ENCODE results near the gene RNF39. TPM values are rescaled to one million over a fixed set of nuclear protein-coding genes. Genes with fewer than 3 reads are reported as not detected.

The RNF39 gene
- total RNA-seq, 1 donor from 2014 or later, result not detected

GRCh38 chr6:30100585-30101443, 25.2 kb upstream of the RNF39 start:
- H3K4me3 Mint-ChIP-seq (ENCODE audit: unreplicated experiment), result peak overlapping the region; percentile 80
- H3K27me3 Mint-ChIP-seq (ENCODE audit: unreplicated experiment), result peaks cover 8% of the 10 kb centered on the region
- DNase-seq (ENCODE audit: low spot score), result peak; percentile 49
- no peaks in the 10 kb centered on the region for H3K9me3 Mint-ChIP-seq (ENCODE audit: unreplicated experiment)
- no peaks in the 10 kb centered on the region for H3K36me3 Mint-ChIP-seq (ENCODE audit: low read depth, unreplicated experiment)
- peaks cover 53% of the 10 kb centered on the region for H3K4me1 Mint-ChIP-seq (ENCODE audit: unreplicated experiment)
- H3K27ac Mint-ChIP-seq (ENCODE audit: unreplicated experiment), result peak overlapping the region; percentile 62
- TF ChIP-seq CTCF (IDR thresholded peaks at IDR 0.05; ENCODE audit: unreplicated experiment), result no peak

GRCh38 chr6:30100154-30100553, 24.6 kb upstream of the RNF39 start:
- H3K27ac Mint-ChIP-seq (ENCODE audit: unreplicated experiment), result peak overlapping the region; percentile 62
- no peak for DNase-seq (ENCODE audit: low spot score)
- TF ChIP-seq CTCF (IDR thresholded peaks at IDR 0.05; ENCODE audit: unreplicated experiment), result no peak
- peaks cover 58% of the 10 kb centered on the region for H3K4me1 Mint-ChIP-seq (ENCODE audit: unreplicated experiment)
- H3K4me3 Mint-ChIP-seq (ENCODE audit: unreplicated experiment), result peak overlapping the region; percentile 48
- H3K36me3 Mint-ChIP-seq (ENCODE audit: low read depth, unreplicated experiment), result no peaks in the 10 kb centered on the region
- no peaks in the 10 kb centered on the region for H3K9me3 Mint-ChIP-seq (ENCODE audit: unreplicated experiment)
- peaks cover 8% of the 10 kb centered on the region for H3K27me3 Mint-ChIP-seq (ENCODE audit: unreplicated experiment)

DNA sequence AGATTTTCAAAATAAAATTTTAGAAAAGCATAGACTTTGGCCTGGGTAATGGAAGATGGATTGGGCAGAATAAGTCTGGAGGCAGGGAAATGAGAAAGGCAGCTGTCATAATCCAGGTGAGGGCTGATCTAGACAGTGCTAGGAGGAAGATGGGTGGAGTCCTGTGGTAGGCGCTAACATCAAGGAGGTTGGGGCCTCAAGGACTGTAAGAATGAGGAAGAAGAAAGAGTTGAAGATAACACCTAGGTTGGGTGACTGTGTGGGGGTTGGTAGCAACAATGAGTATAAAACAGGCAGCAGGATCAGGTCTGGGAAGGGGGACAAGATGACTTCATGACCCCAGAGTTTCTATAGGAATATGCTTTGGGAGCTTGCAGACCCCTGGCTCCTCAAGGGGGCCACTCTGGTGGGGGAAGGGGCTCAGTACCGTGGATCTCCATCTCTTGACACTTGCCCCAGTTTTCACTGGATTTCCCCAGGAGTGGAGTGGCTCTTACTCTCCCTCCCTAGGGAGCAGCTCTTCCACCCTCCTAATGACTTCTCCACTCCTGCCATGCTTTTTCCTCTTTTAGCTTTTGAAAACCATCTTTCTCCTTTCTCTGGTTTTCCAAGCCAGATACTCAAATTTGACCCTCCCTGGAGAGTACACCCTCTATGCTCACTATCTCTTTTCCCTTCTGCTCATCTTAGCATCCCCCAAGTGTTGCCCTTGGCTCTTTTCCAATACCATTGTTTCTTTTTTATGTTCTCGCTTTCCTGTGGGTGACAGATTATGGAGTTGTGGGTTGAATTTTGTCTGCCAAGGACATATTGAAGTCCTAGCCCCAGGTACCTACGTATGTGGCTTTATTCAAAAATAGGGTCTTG, 22.6 kb upstream of the RNF39 start:
- Mint-ChIP-seq H3K4me3 (ENCODE audit: unreplicated experiment) (no peak overlapping the region), H3K27ac (ENCODE audit: unreplicated experiment) (no peak overlapping the region), H3K27me3 (ENCODE audit: unreplicated experiment) (peaks cover 8% of the 10 kb centered on the region), H3K36me3 (ENCODE audit: low read depth, unreplicated experiment) (no peaks in the 10 kb centered on the region), H3K9me3 (ENCODE audit: unreplicated experiment) (no peaks in the 10 kb centered on the region), H3K4me1 (ENCODE audit: unreplicated experiment) (peaks cover 66% of the 10 kb centered on the region)
- no peak for DNase-seq (ENCODE audit: low spot score)
- TF ChIP-seq CTCF (IDR thresholded peaks at IDR 0.05; ENCODE audit: unreplicated experiment), result no peak

DNA sequence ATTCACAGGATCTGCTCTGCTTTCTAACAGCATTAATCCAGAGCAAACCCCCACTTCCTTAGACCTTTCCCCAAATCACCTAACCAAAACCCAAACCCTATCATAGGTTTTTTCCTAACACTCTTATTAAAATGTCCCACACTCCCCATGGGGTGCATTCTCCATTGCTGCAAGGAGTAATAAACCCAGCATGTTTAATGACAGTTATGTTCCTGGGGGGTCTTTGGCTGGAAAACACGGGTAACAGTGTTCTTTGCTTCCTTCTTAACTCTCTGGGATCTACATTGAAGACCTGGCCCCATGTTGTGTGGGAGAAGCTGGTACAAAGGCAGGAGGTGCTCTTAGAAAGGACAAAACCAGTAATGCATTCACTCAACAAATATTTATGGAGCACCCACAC, 21.3 kb upstream of the RNF39 start:
- no peaks in the 10 kb centered on the region for H3K9me3 Mint-ChIP-seq (ENCODE audit: unreplicated experiment)

More for the DNA sequence above, 21.3 kb upstream of the RNF39 start:
- H3K4me1 Mint-ChIP-seq (ENCODE audit: unreplicated experiment), result peaks cover 67% of the 10 kb centered on the region
- no peak overlapping the region for H3K27ac Mint-ChIP-seq (ENCODE audit: unreplicated experiment)
- no peak overlapping the region for H3K4me3 Mint-ChIP-seq (ENCODE audit: unreplicated experiment)
- peaks cover 10% of the 10 kb centered on the region for H3K27me3 Mint-ChIP-seq (ENCODE audit: unreplicated experiment)
- TF ChIP-seq CTCF (IDR thresholded peaks at IDR 0.05; ENCODE audit: unreplicated experiment), result no peak
- no peaks in the 10 kb centered on the region for H3K36me3 Mint-ChIP-seq (ENCODE audit: low read depth, unreplicated experiment)
- no peak for DNase-seq (ENCODE audit: low spot score)
